Cardiac fibroblast (primary cell): Measurements from ENCODE around the gene FGF14.

Experiments used
- DNase-seq, 2 donors: peaks; one replicate each; pipeline versions ENCODE4 v3.0.0 to v3.0.0-alpha.2; 2010; ENCODE audit warnings: low read depth in 2 of 2
- H3K4me3 ChIP-seq, 2 donors: replicated peaks in 1 of 2; 1 replicate in 1 of 2; 2 replicates in 1 of 2; pipeline ENCODE4 v1.5.1; 2011; ENCODE audit warnings: low read depth in 2 of 2, low read length in 2 of 2, mild to moderate bottlenecking in 2 of 2, moderate library complexity in 1 of 2
- CTCF ChIP-seq: IDR thresholded peaks from one replicate; pipeline ENCODE4 v1.5.1; 2011; ENCODE audit warnings: low read depth, mild to moderate bottlenecking, low read length, inconsistent platforms

Gene FGF14

GRCh38 chr13:101698400-101698799 lies 703.4 kb downstream of the FGF14 start:
- peak in 1 of 2 donors; percentile 43 for DNase-seq
- H3K4me3 ChIP-seq, result no peak overlapping the region
- TF ChIP-seq CTCF, result no peak

- no peak for TF ChIP-seq CTCF
- H3K4me3 ChIP-seq, result no peak overlapping the region
- no peak for DNase-seq
Measured at GRCh38 chr13:101697745-101698144, 704.1 kb downstream of the FGF14 start.

DNA sequence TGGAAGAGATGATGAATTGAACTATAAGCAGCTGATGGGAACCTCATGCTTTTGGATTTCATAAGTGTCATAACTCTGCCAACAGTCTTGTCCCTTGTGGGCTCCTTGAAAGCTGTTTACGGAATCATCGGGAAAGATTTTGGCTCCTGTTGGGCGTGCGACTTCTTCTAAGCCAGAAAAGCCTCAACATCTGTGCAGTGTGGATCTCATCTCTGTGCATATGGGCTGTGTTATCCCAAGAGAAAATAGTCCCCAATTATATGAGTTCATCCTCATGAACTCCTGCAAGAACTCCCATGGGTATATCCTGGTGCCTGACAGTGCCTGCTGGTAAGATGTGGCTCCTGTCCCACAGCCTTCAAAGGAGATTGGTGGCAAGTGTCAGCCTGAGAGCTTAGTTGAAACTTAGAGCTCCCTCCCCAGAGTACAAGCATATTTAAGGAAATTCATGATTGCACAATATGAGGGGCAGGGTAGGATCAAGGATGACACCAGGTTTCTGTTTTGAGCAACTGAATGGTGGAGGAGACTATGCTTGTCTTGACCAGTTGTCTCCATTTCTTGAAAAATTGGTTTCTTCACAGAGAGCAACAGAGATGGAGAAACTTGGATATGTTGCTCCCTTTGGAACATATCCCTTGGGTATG lies 705.9 kb downstream of the FGF14 start:
- DNase-seq, result no peak
- no peak for TF ChIP-seq CTCF
- no peak overlapping the region for H3K4me3 ChIP-seq

DNA sequence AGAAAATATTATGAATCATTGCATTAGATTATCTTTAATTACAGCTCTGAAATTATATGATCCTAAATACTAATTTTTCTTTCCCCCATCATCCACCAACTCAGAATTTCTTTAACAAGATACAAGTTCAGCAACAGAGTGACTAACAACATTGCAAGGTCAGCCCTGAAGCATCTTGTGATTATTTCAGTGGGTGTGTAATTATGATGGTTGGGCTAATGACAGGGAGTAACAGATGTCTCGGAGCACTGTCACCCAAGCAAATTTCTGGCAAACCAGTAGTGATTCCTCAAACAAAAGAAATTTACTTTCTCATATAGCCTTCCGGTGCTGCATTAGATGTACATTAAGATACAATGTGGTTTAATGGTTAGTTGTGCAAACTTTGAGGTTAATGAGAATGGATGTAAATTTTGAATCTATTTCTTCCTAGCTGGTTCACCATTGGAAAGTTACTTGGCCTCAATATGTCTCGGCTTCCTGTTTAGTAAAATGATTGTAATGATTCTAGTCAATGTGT lies 710.4 kb downstream of the FGF14 start:
- no peak overlapping the region for H3K4me3 ChIP-seq
- no peak for DNase-seq
- TF ChIP-seq CTCF, result no peak

DNA sequence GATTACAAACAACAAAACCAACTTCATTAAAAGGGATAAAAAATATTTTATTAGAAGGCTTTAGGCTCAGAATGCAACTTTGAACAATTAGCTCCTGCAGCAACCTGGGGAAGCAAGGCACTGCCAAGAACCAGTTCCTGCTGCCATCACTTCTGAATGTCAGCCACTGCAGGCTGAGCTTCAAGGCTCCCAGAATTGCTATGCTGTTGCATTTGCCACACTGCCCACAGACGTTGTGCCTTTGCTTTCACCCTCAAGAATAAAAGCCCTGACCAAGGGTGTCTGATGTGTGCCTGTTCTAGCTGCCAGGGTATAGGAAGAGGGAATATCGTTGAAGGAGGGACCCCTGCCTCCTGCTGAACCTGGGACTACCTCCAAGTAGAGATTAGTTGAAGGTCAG lies 711.0 kb downstream of the FGF14 start:
- no peak for TF ChIP-seq CTCF
- no peak overlapping the region for H3K4me3 ChIP-seq
- DNase-seq, result no peak

DNA sequence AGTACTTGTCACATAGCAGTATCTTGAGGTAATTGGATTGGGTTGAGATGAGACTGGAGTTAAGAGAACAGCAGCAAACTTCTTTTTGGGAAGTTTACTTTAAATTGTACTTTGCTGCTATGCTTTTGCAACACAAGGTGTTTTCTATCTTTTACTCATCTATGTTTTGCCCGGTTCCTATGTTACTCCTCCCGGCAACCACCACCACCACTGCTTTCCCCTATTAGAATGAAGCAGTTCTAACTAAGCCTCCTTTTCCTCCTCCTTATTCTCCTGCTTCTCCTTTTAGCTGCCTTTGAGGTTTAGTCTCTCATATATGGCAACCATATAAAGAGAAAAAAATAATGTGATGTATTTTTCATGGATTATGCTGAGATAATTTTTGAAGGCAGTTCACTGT lies 715.8 kb downstream of the FGF14 start:
- H3K4me3 ChIP-seq, result no peak overlapping the region
- no peak for DNase-seq
- TF ChIP-seq CTCF, result no peak

DNA sequence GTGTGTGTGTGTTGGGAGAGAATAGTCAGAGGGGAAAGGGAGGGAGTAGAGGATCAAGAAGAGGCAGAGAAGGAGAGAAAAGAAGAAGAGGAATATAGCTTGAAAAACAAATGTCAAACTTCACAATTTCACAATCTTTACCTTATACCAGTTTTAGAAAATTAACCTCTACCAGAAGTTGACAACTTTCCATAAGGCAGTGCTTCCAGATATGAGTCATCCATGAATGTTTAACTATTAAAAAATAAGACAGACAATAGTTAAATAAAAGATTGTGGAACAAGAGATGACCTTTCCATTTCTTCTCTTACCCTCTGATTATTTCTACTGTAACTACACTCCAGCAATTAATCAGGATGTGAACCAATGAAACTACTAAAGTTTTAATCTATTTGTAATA lies 720.0 kb downstream of the FGF14 start:
- DNase-seq, result no peak
- TF ChIP-seq CTCF, result no peak
- H3K4me3 ChIP-seq, result no peak overlapping the region
